Fibroblast of pulmonary artery (primary cell): ENCODE data around the gene MYLK.
A peak's percentile ranks its signal among the peaks of the same experiment; 100 is the strongest.

Experiments used
- DNase-seq: peaks from one replicate; pipeline ENCODE4 v3.0.0-alpha.2; 2010; ENCODE audit warnings: low read depth
- H3K4me3 ChIP-seq: replicated peaks from 2 replicates; pipeline ENCODE4 v1.5.1; 2011; ENCODE audit warnings: low read depth, mild to moderate bottlenecking, control low read depth, low read length, moderate library complexity
- CTCF ChIP-seq: IDR thresholded peaks from 2 replicates; pipeline ENCODE4 v1.5.1; 2011; ENCODE audit warnings: mild to moderate bottlenecking, control low read depth, low read length, inconsistent platforms; ENCODE audit errors: missing control alignments

The MYLK gene

GRCh38 chr3:123799544-123800361 lies 84.4 kb downstream of the MYLK start:
- no peak for DNase-seq
- no peak for TF ChIP-seq CTCF
- no peak overlapping the region for H3K4me3 ChIP-seq

GRCh38 chr3:123798550-123798949 lies 85.6 kb downstream of the MYLK start:
- no peak for DNase-seq

GRCh38 chr3:123795471-123796251 lies 88.5 kb downstream of the MYLK start:
- TF ChIP-seq CTCF = no peak
- H3K4me3 ChIP-seq = no peak overlapping the region
- no peak for DNase-seq

More at GRCh38 chr3:123798550-123798949, 85.6 kb downstream of the MYLK start:
- H3K4me3 ChIP-seq = no peak overlapping the region
- no peak for TF ChIP-seq CTCF

GRCh38 chr3:123793425-123793824 lies 90.7 kb downstream of the MYLK start:
- no peak for TF ChIP-seq CTCF
- H3K4me3 ChIP-seq = no peak overlapping the region
- DNase-seq = no peak

- no peak for TF ChIP-seq CTCF
These were observed 91.5 kb downstream of the MYLK start for GRCh38 chr3:123792473-123793201.

GRCh38 chr3:123791898-123792297 lies 92.2 kb downstream of the MYLK start:
- no peak for TF ChIP-seq CTCF
- peak; percentile 62 for DNase-seq
- H3K4me3 ChIP-seq = no peak overlapping the region

More at GRCh38 chr3:123792473-123793201, 91.5 kb downstream of the MYLK start:
- H3K4me3 ChIP-seq = no peak overlapping the region
- DNase-seq = no peak
